Left lobe of liver (tissue), 2 donors: ENCODE data around the gene ZDHHC19. TPM values are rescaled to one million over a fixed set of nuclear protein-coding genes. Genes with fewer than 3 reads are reported as not detected.
"Not testable (repeated sequence)": the region's sequence is repeated elsewhere in the genome, so short reads cannot be mapped to it uniquely, and the experiment has no call there.

ENCODE experiments used
- ATAC-seq: fragments of 200-7000 bp; cut with Tn5 transposase; one replicate; pipeline ENCODE4 v1.9.1; 2020; ENCODE audit warnings: mild to moderate bottlenecking, moderate library complexity
- DNase-seq: peaks from one replicate; pipeline ENCODE4 v3.0.0-alpha.2; 2020; ENCODE audit warnings: low spot score
- total RNA-seq: library from RNA; stranded (reverse); gene quantifications from one replicate; pipeline ENCODE4 v1.2.1, GENCODE V29; 2021
- donor health status: DM: no; HTN: no; CAD: no; lungs with moderate emphysema.
- donor health status: DM: no; HTN: yes; CAD: no.

ZDHHC19 gene
- total RNA-seq, 1 donor from 2014 or later, result 1.3 TPM

- ATAC-seq (peak; percentile 32), DNase-seq (peak; percentile 60)
Observed at GRCh38 chr3:196207159-196207832, 3.9 kb downstream of the ZDHHC19 start.

GRCh38 chr3:196205442-196206205 is 5.6 kb downstream of the ZDHHC19 start:
- DNase-seq, ATAC-seq: not testable (repeated sequence)

GRCh38 chr3:196203846-196204245 is 7.4 kb downstream of the ZDHHC19 start:
- ATAC-seq, result no peak

GRCh38 chr3:196202516-196202970 is 8.7 kb downstream of the ZDHHC19 start:
- DNase-seq (no peak), ATAC-seq (peak; percentile 20)

More at GRCh38 chr3:196203846-196204245, 7.4 kb downstream of the ZDHHC19 start:
- no peak for DNase-seq

GRCh38 chr3:196198771-196199753 is 12.1 kb downstream of the ZDHHC19 start:
- peak; percentile 41 for ATAC-seq
- DNase-seq, result no peak

- ATAC-seq, result no peak
Observed at GRCh38 chr3:196198081-196198675, 13.0 kb downstream of the ZDHHC19 start.

GRCh38 chr3:196197524-196197923 is 13.7 kb downstream of the ZDHHC19 start:
- ATAC-seq, result no peak
- DNase-seq, result no peak

More at GRCh38 chr3:196198081-196198675, 13.0 kb downstream of the ZDHHC19 start:
- DNase-seq, result no peak

- DNase-seq, result no peak
- no peak for ATAC-seq
Observed at GRCh38 chr3:196195664-196196265, 15.4 kb downstream of the ZDHHC19 start.

GRCh38 chr3:196194542-196194915 is 16.7 kb downstream of the ZDHHC19 start:
- ATAC-seq (no peak), DNase-seq (no peak)

- DNase-seq, result peak; percentile 73
- ATAC-seq, result peak; percentile 79
Observed at GRCh38 chr3:196193736-196194541, 17.3 kb downstream of the ZDHHC19 start.

GRCh38 chr3:196193133-196193735 is 18.0 kb downstream of the ZDHHC19 start:
- no peak for DNase-seq
- ATAC-seq, result no peak

- ATAC-seq (peak; percentile 45), DNase-seq (no peak)
Observed at GRCh38 chr3:196192524-196193051, 18.6 kb downstream of the ZDHHC19 start.

GRCh38 chr3:196192036-196192523 is 19.1 kb downstream of the ZDHHC19 start:
- DNase-seq (no peak), ATAC-seq (peak; percentile 4)

GRCh38 chr3:196189566-196190347 is 21.4 kb downstream of the ZDHHC19 start:
- DNase-seq, result no peak
- no peak for ATAC-seq

GRCh38 chr3:196186651-196187573 is 24.3 kb downstream of the ZDHHC19 start:
- DNase-seq (no peak), ATAC-seq (no peak)

- DNase-seq, result no peak
- no peak for ATAC-seq
Observed at GRCh38 chr3:196184881-196185280, 26.3 kb downstream of the ZDHHC19 start.

- DNase-seq, ATAC-seq: not testable (repeated sequence)
Observed at GRCh38 chr3:196184169-196184432, 27.1 kb downstream of the ZDHHC19 start.
